ENCODE data around the gene EHD1.
"Not testable (repeated sequence)": the region's sequence is repeated elsewhere in the genome, so short reads cannot be mapped to it uniquely, and the experiment has no call there.

Gene EHD1

GRCh38 chr11:64855596-64856304 is 22.7 kb downstream of the EHD1 start:
- no peak for DNase-seq

DNA sequence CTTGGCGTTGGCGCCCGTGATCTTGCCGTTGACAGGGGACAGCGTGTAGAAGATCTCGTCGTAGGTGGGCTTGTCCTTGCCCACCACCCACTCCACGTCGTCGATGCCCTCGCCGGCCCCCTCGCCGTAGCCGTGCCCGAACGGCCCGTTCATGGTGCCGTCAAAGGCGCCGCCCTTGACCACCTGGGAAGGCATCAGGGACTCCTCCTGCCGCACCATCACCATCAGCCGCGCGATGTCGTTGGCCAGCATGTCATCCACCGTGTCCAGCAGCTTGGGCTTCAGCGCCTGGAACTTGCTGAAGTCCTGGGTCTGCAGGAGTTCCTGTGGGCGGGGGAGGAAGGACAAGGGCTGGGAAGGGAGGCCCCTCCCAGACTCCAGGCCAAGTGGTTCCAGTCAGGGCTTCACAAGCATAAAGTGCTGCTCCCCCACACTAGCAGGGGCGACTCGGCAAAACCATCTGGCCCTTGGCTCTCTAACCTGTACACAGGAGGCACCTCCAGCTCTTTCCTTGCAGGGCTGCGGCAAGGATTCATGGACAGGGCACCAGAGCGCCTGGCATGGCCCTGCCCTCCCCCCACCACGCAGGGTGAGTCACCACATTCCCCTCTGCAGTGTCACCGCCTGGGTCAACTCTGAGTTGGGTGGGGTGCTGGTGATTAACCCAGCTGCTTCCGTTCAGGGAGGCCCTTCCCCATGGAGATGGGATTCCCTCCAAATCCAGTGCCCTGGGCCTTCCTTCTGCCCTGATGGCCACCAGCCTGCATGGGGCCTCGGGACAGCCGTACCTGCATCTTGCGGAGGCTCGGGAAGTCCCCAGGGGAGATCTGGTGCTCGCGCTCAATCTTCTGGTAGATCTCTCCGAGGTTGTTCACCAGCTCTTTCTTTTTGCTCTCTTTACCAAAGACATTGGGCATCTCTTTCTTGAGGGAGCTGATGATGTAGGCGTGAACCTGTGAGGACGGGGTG is 23.6 kb downstream of the EHD1 start:
- no peak for DNase-seq

DNA sequence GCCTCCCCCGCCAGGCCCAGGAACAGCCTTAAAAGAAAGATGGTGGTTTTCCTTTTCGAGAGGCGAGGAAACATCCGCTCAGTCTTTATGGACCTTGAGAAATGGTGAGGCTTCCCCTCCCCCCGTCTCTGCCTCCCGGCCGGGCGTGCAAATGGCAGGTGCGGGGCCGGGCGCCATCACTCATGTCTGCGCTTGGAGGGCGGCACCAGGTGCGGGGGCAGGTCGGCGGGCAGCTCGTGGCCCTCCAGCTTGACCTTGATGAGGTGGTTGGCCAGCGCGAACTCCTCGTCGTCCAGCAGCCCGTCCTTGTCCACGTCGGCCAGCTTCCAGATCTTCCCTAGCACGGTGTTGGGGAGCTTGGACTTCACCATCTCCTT is 24.3 kb downstream of the EHD1 start:
- DNase-seq: no peak

DNA sequence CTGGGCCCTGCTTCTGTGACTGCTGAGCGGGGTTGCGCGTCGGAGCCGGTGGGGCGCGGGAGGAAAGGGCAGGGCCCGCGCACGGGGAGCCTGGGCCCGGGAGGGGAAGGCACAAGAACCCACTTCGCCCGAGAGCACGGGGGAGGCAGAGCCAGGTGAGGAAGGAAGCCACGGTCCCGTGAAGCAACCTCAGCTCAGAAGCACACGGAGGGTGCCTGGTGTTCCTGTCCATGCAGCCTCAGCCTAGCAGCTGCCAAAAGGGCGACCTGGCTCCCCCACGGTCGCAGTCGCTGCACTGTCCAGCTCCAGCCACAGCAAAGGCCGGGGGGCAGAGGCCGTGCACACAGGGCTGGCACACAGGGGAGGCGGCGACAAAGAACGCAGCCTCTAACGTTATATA is 24.7 kb downstream of the EHD1 start:
- DNase-seq: no peak

DNA sequence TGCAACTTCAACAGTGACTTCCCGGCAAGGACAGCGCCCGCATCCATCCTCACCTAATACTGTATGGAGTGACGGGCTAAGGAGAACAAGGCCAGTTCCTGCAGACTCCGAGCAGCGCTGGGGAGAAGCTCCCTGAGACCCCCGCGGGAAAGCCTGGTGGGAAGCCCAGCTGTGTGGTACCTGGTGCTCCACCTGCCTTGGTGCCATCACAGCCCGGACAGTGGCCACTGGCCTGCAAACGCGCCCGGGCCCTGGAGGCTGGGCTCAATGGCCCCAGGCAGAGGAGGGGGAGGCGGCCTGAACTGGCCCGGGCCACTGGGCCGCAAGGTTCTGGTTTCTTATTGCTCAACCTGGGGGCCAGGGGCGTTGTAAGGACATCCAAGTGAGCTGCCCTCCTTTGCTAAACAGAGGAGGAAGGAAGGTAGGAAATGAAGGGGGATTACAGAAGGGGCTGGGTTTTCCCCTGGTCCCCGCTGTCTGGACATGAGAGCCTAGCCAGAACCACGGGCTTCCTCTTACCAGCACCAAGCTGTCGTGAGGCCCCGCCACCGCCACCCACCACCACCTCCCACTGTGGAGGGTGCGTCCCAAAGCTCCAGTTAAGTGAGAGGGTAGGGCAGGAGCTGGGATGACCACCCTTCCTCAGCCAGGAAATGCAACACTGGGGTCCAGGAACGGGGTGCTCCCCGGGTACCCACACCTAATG is 25.5 kb downstream of the EHD1 start:
- DNase-seq: no peak

- peak; percentile 93 for DNase-seq
These were observed 26.5 kb downstream of the EHD1 start for GRCh38 chr11:64851831-64852351.

- peak; percentile 95 for DNase-seq
These were observed 27.3 kb downstream of the EHD1 start for GRCh38 chr11:64850979-64851567.

- no peak for DNase-seq
These were observed 28.6 kb downstream of the EHD1 start for GRCh38 chr11:64849598-64850356.

DNA sequence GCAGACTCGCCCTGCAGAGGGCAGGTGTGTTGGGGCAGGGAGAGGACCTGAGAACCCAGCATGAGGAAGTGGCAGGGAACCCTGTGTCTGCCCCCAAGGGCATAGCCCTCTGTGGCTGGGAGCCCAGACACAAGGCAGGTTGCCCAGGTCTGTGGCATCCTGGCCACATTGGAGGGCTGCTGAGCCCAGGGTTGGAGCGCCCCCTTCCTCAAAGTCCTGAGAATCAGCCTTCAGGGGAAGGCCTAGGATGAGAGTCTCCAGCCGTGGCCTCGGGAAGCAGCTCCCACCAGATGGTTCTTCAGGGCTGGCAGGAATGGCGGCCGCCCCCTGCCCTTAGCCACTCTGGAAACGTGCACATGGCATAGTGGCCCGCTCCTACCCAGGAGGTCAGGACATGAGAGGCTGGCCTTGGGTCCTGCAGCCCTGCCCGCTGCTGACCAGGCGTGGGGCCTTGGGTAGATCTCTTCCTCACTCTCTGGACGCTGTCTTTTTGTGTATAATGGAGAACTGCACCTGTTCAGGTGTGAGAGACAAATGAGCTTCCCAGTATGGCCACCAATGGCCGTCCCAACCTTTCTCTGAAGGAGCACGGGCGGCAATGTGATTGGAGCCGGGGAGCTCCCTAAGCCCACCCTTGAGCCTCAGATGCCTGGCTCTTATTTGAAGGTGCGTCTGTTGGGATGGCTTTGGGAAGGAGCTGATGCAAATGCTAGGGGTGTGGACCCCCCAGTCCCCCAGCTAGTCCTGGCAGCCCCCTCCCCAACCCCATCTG is 29.4 kb downstream of the EHD1 start:
- DNase-seq: peak; percentile 98

DNA sequence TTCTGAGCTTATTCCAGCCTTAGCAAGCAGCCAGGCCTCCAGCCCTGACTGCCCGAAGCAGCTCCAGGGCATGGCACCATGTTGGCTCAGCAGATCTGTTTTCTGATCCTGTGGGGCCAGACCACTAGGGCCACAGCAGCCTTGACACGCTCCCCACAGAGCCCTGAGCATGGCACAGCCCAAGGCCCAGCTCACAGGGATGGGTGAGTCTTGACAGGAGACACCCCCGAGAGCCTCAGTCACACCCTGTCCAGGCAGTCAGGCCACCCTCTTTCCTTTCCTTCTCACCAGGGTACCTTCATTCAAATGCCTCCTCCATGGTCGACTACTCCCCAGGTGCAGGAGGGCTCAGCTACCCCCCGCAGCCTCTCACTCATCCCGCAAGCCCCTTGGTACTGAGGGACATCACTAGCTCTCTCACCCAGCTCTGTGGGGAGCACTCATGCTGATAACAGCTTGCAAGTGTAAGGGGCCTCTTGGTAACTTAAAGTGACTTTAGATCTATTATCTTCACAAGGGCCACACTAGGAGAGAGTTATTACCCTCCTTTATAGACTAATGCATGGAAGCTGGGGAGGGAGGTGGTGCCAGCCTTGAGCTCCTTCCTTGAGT is 30.1 kb downstream of the EHD1 start:
- no peak for DNase-seq

DNA sequence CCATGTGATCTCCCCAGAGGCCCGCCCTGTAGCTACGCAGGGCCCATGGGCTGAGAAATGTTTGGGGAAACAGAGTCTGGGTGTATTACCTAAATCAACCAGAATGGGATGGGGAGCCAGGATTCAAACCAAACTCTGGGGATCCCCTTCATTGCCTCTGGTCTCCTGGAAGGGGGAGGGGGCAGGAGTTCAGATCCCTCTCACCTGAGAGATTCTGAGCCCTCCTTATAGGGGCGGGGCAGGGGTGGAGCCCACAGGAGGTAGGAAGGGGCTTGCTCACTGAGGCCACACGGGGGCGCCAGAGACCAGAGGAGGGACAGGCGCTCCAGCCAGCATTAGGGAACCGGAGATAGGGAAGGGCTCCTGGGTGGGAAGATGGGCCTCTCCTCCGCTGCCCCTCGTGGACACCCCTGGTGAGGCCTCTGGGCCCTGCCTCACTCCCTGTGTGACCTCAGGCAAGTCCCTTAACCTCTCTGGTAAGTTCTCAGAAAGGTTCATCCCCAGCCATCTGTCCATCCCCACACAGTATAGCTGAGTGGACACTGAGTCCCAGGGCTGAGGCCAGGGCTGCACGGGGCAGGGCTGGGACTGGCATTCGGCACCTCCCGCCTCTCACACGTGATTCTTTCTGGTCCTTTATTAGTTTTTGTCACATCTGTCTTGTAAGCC is 31.3 kb downstream of the EHD1 start:
- peak; percentile 96 for DNase-seq

DNA sequence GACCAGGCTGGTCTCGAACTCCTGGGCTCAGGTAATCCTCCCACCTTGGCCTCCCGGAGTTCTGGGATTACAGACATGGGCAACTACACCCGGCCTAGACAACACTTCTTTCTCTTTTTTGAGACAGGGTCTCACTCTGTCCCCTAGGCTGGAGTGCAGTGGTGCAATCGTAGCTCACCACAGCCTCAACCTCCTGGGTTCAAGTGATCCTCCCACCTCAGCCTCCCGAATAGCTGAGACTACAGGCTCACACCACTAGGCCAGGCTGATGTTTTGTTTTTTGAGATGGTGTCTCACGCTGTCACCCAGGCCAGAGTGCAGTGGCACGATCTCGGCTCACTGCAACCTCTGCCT is 32.7 kb downstream of the EHD1 start:
- not testable (repeated sequence) for DNase-seq

DNA sequence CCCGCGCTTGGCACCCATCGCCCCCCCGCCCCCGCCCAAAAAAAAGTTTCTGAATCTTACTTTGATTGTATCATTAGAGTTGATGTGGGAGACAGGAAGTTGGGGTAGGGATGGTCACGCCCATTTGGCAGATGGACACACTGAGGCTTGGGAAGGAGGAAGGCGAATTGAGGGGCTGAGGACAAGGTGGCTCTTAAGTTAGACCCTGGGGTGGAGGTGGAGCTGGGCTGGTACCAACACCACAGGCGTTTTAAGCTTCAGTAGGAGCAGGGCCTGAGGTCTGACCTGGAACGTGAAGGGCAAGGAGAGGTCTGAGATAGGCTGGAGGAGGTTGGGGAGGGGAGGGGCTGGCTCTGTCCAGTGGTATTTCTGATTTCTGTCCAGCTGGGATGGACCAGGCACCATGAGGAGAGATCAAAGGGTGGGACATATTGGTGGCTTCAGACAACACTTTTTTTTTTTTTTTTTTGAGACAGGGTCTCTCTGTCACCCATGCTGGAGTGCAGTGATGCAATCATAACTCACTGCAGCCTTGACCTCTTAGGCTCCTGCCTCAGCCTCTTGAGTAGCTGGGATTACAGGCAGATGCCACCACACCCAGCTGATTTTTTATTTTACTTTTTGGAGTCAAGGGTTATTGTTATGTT is 33.2 kb downstream of the EHD1 start:
- no peak for DNase-seq

DNA sequence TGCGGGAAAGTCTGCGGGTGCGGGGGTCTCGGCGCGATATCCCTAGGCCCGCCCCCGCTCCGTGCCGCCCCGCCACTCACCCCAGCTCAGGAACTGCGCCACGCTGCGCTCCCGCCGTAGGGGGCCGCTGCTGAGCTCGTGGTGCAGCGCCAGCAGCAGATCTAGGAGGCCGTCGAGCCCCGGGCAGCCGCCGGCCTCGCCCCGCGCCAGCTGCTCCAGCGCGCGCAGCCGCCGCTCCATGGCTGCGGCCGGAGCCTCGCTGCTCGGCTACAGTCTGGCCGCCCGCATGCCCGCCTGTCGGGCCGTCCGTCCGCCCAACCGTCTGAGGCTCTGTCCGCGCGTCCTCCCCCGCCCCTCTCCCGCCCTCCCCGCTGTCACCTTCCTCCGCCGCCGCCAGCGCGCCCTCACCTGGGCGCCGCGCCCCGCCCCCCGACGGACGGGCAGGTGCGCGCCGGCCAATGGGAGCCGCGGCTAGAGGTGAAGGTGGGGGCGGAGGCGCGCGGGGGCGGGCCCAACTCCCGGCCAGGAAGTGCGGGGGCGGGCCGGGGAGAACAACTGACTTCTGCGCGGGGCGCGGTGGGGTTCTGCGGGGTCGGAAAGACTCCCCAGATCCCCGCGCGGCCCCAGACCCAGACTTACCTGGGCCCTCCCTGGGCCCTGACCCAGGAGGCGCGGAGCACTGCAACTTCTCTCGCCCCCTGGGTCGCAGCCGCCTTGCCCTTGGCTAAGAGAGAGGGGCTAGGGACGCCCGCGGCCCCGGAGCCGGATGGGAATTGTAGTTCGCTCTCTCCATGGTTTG is 33.9 kb downstream of the EHD1 start, which contains the start of gene CDC42BPG:
Gene CDC42BPG (minus strand): TSS at position 324 of the 799 bp plus-strand sequence. CDS start 84 bp downstream, at position 240.
- peak; percentile 97 for DNase-seq

DNA sequence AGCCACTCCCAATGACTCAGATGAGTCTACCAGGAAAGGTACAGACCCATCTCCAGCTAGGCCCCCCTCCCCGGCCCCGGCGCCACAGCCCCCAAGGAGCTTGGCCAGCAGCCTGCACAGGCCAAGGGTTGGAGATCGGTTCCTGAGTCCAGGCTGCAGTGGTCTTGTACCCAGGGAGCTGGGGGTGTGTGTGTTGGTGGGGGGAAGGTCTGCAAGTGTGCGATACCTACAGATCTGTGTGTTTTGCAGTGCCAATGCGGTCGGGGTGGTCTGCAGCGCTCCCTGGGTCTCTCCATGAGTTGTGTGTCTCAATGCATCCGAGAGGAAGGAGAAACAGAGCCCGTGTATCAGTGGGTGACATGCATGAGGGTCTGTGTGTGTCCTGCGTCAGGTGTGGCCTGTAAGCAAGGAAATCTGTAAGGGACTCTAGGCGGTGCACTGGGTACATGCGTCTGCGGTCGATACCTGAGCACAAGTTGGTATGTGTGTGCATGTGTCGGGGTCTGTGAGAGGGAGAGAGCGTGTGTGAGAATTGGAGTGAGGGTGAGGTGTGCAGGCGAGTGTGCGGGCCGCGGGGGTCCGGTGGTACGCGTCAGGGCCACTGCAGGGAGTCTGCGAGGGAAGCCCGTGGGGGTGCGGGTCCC is 34.6 kb downstream of the EHD1 start:
- DNase-seq: no peak

- DNase-seq: no peak
These were observed 35.4 kb downstream of the EHD1 start for GRCh38 chr11:64842851-64843685.

GRCh38 chr11:64842366-64842759 is 36.1 kb downstream of the EHD1 start:
- DNase-seq: no peak
